ENCODE measurements around the gene ADK.

ADK gene

DNA sequence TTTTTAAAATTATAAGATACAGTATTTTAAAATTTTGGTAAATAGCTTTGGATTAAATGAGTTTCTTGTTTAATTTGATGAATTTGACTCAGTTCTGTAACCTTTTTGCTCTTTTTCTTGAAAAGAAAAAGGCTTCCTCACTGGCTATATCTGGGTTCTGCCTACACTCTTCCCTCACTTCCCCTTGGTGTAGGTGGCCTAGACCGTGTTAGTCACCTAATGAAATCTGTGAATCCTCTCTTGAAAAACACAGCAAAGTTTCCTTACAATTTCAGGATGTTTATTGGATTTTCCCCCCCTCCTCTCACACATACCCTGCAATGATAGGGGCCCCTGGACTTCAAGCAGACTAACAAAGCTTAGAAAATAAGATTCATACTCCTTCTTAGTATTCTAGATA is 231.6 kb downstream of the ADK start:
- Histone ChIP-seq H3K4me3 (IDR thresholded peaks at IDR 0.05; ENCODE audit: insufficient read depth, low read depth, low read length) (no peak overlapping the region), H4K20me1 (ENCODE audit: insufficient read depth) (no peaks in the 10 kb centered on the region), H3K27ac (no peak overlapping the region), H3K79me2 (ENCODE audit: insufficient read depth, low read depth) (no peaks in the 10 kb centered on the region), H3K4me2 (no peak overlapping the region), H3K36me3 (ENCODE audit: insufficient read depth) (no peaks in the 10 kb centered on the region), H3K9ac (no peak overlapping the region), H3K4me1 (ENCODE audit: low read depth, poor library complexity, severe bottlenecking) (peaks cover 5% of the 10 kb centered on the region), H3K27me3 (ENCODE audit: insufficient read depth, low read depth) (no peaks in the 10 kb centered on the region), H2AFZ (ENCODE audit: low read depth) (no peak overlapping the region)
- TF ChIP-seq, protein P1, sequence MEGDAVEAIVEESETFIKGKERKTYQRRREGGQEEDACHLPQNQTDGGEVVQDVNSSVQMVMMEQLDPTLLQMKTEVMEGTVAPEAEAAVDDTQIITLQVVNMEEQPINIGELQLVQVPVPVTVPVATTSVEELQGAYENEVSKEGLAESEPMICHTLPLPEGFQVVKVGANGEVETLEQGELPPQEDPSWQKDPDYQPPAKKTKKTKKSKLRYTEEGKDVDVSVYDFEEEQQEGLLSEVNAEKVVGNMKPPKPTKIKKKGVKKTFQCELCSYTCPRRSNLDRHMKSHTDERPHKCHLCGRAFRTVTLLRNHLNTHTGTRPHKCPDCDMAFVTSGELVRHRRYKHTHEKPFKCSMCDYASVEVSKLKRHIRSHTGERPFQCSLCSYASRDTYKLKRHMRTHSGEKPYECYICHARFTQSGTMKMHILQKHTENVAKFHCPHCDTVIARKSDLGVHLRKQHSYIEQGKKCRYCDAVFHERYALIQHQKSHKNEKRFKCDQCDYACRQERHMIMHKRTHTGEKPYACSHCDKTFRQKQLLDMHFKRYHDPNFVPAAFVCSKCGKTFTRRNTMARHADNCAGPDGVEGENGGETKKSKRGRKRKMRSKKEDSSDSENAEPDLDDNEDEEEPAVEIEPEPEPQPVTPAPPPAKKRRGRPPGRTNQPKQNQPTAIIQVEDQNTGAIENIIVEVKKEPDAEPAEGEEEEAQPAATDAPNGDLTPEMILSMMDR (conservative IDR thresholded peaks at IDR 0.05; ENCODE audit: low read depth, low read length) = no peak

DNA sequence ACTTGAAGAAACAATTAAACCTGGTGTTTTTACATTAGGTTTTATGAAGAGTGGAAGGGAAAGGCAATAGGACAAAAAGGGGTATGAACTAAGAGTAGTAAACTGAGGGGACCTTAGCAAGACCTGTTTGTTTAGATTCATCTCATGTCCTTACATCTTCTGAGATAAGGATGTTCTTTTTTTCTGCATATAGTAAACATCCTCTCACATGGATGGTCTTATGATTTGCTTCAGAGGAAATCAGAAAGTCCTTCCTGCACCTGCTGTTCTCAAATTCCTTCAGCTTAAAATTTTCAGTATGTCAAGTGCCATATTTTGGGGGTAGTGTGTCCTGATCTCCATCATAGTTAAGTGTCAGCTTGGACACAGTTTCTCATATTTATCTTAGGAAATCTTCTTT is 232.6 kb downstream of the ADK start:
- Histone ChIP-seq H3K27ac (no peak overlapping the region), H2AFZ (ENCODE audit: low read depth) (no peak overlapping the region), H3K79me2 (ENCODE audit: insufficient read depth, low read depth) (no peaks in the 10 kb centered on the region), H4K20me1 (ENCODE audit: insufficient read depth) (no peaks in the 10 kb centered on the region), H3K4me3 (IDR thresholded peaks at IDR 0.05; ENCODE audit: insufficient read depth, low read depth, low read length) (no peak overlapping the region), H3K4me1 (ENCODE audit: low read depth, poor library complexity, severe bottlenecking) (peaks cover 5% of the 10 kb centered on the region), H3K27me3 (ENCODE audit: insufficient read depth, low read depth) (no peaks in the 10 kb centered on the region), H3K36me3 (ENCODE audit: insufficient read depth) (no peaks in the 10 kb centered on the region), H3K4me2 (no peak overlapping the region), H3K9ac (no peak overlapping the region)
- TF ChIP-seq, protein P1 (conservative IDR thresholded peaks at IDR 0.05; ENCODE audit: low read depth, low read length) = no peak

DNA sequence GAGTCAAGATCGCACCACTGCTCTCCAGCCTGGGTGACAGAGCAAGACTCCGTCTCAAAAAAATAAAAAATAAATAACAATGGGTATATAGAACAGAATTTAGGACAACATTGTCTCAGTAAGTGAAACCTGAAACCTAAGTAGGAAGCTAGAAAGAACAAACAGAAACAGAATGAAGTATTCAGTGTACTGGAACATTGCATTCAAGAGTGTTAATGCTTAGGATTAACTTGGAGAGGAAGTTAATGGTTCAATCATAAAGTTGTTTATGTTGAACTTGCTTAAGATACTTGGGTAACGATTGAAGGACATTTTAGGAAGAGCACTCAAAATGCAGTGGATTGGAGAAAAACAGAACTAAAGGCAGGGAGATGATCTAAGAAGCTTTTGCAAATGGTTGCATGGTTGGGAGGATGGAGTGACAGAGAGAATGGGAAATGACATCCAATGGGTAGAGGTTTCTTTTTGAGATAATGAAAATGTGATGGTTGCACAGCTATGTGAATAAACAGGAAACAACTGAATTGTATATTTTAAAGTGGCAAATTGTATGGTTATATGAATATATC is 233.7 kb downstream of the ADK start:
- Histone ChIP-seq H3K79me2 (ENCODE audit: insufficient read depth, low read depth) (no peaks in the 10 kb centered on the region), H3K9ac (no peak overlapping the region), H4K20me1 (ENCODE audit: insufficient read depth) (no peaks in the 10 kb centered on the region), H3K36me3 (ENCODE audit: insufficient read depth) (no peaks in the 10 kb centered on the region), H3K27me3 (ENCODE audit: insufficient read depth, low read depth) (no peaks in the 10 kb centered on the region), H3K4me1 (ENCODE audit: low read depth, poor library complexity, severe bottlenecking) (peaks cover 5% of the 10 kb centered on the region), H3K4me3 (IDR thresholded peaks at IDR 0.05; ENCODE audit: insufficient read depth, low read depth, low read length) (no peak overlapping the region), H3K4me2 (no peak overlapping the region), H2AFZ (ENCODE audit: low read depth) (no peak overlapping the region), H3K27ac (no peak overlapping the region)
- TF ChIP-seq, protein P1 (conservative IDR thresholded peaks at IDR 0.05; ENCODE audit: low read depth, low read length) = no peak

DNA sequence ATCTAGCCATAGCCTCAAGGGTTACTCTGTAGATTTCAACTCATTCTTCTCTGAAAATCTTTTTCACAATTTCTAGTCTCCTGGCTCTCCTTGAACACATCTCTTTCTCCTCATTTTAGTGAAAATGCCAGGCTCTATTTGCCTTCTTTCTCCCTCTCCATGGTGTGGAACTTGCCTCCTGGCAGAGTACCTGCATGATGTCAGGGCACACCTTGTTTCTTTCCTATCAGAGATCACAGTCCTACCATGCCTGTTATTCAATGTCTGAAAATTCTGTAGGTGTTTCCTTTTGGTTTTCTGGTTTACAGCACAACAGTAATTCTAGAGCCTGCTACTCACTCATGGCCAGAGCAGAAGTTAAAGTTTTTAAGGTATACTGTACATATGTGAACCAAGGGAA is 237.8 kb downstream of the ADK start:
- no peak overlapping the region for H2AFZ ChIP-seq (ENCODE audit: low read depth)
- no peaks in the 10 kb centered on the region for H3K79me2 ChIP-seq (ENCODE audit: insufficient read depth, low read depth)
- no peaks in the 10 kb centered on the region for H3K36me3 ChIP-seq (ENCODE audit: insufficient read depth)
- H3K4me1 ChIP-seq (ENCODE audit: low read depth, poor library complexity, severe bottlenecking) = peaks cover 5% of the 10 kb centered on the region
- no peak overlapping the region for H3K4me3 ChIP-seq (IDR thresholded peaks at IDR 0.05; ENCODE audit: insufficient read depth, low read depth, low read length)
- TF ChIP-seq, protein P1 (conservative IDR thresholded peaks at IDR 0.05; ENCODE audit: low read depth, low read length) = no peak
- H3K4me2 ChIP-seq = no peak overlapping the region
- no peak overlapping the region for H3K27ac ChIP-seq
- no peak overlapping the region for H3K9ac ChIP-seq
- H3K27me3 ChIP-seq (ENCODE audit: insufficient read depth, low read depth) = no peaks in the 10 kb centered on the region
- H4K20me1 ChIP-seq (ENCODE audit: insufficient read depth) = no peaks in the 10 kb centered on the region
